HG02970 (cell line): Measurements from ENCODE around the gene LMBR1.
A peak's percentile ranks its signal among the peaks of the same experiment; 100 is the strongest.
"Not testable (repeated sequence)": the region's sequence is repeated elsewhere in the genome, so short reads cannot be mapped to it uniquely, and the experiment has no call there.

ENCODE experiments used
- ATAC-seq: cut with Tn5 transposase; IDR thresholded peaks from one replicate; pipeline ENCODE4 v1.9.1; 2021; ENCODE audit warnings: mild to moderate bottlenecking, moderate library complexity, moderate number of reproducible peaks; ENCODE audit not compliant: unreplicated experiment, low FRiP score

LMBR1 gene

DNA sequence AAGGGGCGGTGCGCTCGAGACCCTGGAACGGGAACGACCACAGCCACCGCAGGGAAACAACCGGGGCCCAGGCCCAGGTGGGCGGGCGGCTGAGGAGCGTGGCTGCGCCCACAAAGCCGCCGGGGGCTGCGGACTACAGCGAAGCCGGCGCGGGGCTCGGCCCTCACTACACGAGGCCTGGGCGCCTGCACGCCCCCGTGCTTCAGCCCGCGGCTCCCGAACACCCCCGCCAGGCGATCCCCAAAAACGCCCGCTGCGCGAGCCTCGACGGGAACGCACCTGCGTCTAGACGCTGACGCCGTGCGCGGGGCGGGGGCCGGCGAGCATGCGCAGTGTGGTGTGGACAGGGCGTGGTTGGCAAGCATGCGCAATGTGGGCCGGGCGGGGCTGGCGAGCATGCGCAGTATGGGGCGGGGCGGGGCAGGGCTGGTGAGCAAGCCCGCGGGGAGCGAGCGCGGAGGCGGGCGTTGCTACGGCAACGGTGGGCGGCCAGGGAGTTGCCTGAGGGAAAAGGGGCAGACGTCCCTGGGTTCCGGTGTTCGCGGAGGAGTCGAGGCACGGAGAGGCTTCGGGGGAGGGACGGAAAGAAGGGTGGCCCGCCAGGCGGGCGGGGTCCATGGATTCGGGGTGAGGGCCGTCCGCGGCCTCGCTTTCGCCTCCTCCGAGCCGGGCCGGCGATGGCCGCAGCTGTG is 252.6 kb downstream of the LMBR1 start, which contains the start of gene RNF32:
TSS of gene RNF32 (plus strand) at position 518 of the 692 bp plus-strand sequence. CDS start 3,104 bp downstream, outside the sequence.
- ATAC-seq = peak; percentile 93

DNA sequence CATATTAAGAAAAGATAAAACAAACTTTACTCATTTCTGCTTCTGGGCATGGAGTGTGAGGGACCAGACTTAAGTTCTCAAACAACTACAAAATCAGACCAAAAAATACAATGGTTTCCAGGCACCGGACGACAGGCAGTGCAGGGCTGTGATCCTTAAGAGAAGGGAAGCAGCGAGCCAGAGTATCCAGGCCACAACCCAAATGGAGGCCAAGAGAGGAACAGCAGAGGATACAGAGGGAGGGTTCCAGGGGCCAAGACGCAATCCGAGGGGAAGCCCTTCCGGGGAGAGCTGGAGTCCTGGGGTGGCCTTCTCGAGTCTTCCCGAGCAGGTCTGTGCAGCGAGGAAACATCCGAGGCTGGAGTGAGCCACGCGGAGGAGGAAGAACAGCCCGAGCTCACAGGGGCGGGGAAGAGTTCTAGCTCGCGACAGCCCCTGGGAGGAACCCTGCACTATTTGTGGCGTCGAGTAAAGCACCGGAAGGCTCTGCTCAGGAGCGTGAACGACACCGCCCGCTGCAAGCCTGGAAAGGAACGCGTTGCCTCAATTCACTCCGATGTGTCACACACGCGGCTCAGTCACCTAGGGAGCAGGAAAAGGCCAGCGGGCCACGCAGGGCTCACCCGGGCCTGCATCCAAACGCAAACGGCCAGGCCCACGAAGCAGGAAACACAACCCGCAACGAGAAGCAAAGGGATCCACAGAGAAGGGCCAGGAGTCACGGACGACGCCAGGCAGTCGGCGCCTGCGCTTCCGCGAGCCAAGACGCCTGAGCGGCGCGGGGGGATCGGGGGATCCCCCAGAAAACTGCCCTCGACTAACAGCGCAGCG is 253.3 kb downstream of the LMBR1 start:
- peak; percentile 21 for ATAC-seq

DNA sequence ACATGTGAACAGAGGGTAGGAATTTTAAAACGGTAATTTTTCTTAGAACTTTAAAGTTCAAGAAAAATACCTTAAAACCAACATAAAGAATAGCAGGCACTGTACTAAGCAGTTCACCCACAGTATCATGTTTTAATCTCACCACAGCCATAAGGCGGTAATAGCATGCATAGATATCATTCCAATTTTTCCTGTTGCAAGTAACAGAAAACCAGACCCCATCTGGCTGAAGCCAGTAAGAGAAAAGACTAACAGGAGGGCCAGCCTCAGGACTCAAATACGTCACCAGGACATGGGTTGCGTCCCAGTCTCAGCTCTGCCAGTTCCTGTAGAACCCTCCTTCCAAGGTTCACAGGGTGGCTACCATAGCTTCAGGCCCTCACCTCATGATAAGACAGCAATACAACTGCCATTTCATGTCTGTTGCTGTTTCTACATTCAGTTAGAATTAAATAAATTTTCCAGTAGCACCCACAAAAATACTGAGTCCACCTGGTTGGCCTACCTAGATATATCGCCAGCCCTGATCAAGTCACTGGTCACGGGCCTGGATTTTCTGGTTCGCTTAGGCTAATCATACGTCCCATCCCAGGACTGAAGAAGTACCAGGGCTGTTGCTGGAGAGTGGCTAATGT is 254.4 kb downstream of the LMBR1 start:
- no peak for ATAC-seq

GRCh38 chr7:156637093-156637492 is 255.9 kb downstream of the LMBR1 start:
- ATAC-seq = not testable (repeated sequence)

- no peak for ATAC-seq
These were observed 257.2 kb downstream of the LMBR1 start for GRCh38 chr7:156635529-156636385.

GRCh38 chr7:156634117-156634516 is 258.9 kb downstream of the LMBR1 start:
- no peak for ATAC-seq

- no peak for ATAC-seq
These were observed 263.1 kb downstream of the LMBR1 start for GRCh38 chr7:156629873-156630272.

DNA sequence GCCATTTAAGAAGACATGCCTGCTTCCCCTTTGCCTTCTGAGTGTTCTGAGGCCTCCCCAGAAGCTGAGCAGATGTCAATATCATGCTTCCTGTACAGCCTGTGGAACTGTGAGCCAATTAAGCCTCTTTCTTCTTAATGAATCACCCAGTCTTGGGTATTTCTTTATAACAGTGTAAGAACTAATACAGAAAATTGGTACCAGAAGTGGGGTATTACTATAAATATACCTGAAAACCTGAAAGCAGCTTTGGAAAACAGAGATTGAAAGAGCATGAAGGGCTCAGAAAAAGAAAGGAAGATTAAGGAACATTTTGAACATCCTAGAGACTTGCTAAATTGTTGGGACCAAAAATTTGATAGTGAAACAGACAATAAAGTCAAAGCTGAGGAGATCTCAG is 264.4 kb downstream of the LMBR1 start:
- no peak for ATAC-seq
